Smooth muscle cell of the umbilical artery (primary cell): Measurements from ENCODE around the gene HABP4. TPM values are rescaled to one million over a fixed set of nuclear protein-coding genes. Genes with fewer than 3 reads are reported as not detected.

ENCODE experiments used
- total RNA-seq: library from RNA; depleted of rRNA; stranded (reverse); fragments of >200 nt; gene quantifications from 2 replicates; pipeline ENCODE4 v1.2.3, GENCODE V29; 2014

HABP4 gene
- total RNA-seq, result 11.3 and 13.7 TPM in 2 replicates

GRCh38 chr9:96449845-96450612 is at the start of gene HABP4:
TSS of gene HABP4 (plus strand) at chr9:96450169. CDS start at chr9:96450280, 111 bp downstream.

GRCh38 chr9:96418083-96418919 is 31.7 kb upstream of the HABP4 start, which contains the start of gene ZNF367:
TSS of gene ZNF367 (minus strand) at chr9:96418370. CDS start at chr9:96418032, 338 bp downstream.

Other genes with a start within 250 kb of the HABP4 start
- gene HSD17B3, start 148.0 kb upstream of the HABP4 start, total RNA-seq, result not detected in 2 replicates
- 14.8 and 19.4 TPM in 2 replicates for gene SLC35D2, start 66.5 kb upstream of the HABP4 start, total RNA-seq
- 0.30 and 3.4 TPM in 2 replicates for gene ZNF367, start 31.8 kb upstream of the HABP4 start, total RNA-seq
- 15.5 and 18.4 TPM in 2 replicates for gene CDC14B, start 169.7 kb downstream of the HABP4 start, total RNA-seq
- gene PRXL2C, start 205.1 kb downstream of the HABP4 start, total RNA-seq, result 7.3 and 9.5 TPM in 2 replicates